ENCODE data around the gene OVCH2.

The OVCH2 gene

DNA sequence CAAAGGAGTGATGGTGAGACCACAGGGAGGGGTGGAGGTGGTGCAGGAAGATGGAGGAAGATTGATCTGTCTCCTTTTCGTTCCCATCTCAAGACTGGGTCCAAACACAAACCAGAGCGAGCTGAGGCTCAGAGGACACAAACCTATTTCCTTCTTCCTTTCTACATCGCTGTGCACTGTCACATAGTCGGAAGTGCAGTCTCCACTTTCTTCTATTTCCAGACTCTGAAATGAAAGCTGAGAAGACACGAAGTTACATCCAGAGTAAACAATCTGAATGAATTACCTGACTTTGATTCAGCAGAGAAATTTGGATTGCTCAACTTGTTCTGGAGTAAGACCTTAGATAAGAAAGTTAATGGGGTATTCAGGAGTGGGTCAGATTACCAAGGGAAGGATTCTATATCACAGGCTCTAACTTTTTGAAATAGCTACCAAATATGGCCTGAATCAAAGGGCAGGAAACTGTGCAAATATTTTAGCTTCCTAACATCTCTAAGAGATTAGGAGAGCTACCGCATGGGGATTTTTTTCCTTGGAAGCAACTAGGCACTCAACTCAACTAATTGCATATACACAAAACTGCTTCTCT is 14.4 kb downstream of the OVCH2 start:
- H3K27ac ChIP-seq: no peak overlapping the region
- TF ChIP-seq, protein P1, sequence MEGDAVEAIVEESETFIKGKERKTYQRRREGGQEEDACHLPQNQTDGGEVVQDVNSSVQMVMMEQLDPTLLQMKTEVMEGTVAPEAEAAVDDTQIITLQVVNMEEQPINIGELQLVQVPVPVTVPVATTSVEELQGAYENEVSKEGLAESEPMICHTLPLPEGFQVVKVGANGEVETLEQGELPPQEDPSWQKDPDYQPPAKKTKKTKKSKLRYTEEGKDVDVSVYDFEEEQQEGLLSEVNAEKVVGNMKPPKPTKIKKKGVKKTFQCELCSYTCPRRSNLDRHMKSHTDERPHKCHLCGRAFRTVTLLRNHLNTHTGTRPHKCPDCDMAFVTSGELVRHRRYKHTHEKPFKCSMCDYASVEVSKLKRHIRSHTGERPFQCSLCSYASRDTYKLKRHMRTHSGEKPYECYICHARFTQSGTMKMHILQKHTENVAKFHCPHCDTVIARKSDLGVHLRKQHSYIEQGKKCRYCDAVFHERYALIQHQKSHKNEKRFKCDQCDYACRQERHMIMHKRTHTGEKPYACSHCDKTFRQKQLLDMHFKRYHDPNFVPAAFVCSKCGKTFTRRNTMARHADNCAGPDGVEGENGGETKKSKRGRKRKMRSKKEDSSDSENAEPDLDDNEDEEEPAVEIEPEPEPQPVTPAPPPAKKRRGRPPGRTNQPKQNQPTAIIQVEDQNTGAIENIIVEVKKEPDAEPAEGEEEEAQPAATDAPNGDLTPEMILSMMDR (conservative IDR thresholded peaks at IDR 0.05): no peak

DNA sequence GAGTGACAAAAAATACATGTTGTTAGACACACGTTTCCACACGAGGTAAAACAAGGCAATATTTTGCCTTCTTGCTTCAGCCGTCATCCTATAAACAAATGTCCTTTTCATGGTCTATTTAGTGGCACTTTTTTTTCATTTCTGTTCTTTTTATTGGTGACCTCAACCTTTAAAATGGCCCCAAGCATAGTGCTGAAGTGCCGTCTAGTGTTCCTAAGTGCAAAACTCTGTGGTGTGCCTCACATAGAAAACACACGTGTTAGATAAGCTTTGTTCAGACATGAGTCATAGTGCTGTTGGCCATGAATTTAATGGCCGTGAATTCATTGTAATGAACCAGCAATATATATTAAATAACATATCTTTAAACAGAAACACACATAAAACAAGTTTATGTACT is 15.6 kb downstream of the OVCH2 start:
- H3K27ac ChIP-seq: no peak overlapping the region
- TF ChIP-seq, protein P1 (conservative IDR thresholded peaks at IDR 0.05): no peak

DNA sequence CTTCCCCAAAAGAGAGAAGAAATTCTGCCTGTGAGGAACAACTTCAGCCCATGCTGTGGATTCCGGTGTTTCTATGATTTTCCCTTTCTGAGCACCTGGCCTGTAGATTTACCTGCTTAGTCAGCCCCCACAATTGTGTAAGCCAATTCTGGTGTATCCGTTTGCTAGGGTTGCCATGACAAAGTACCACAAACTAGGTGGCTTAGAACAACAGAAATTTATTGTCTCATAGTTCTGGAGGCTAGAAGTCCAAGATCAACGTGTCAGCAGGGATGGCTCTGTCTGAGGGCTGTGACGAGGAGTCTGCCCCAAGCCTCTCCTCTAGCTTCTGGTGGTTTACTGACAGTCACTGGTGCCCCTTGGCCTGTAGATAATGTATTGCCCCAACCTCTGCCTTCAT is 17.0 kb downstream of the OVCH2 start:
- TF ChIP-seq, protein P1 (conservative IDR thresholded peaks at IDR 0.05): no peak
- no peak overlapping the region for H3K27ac ChIP-seq

DNA sequence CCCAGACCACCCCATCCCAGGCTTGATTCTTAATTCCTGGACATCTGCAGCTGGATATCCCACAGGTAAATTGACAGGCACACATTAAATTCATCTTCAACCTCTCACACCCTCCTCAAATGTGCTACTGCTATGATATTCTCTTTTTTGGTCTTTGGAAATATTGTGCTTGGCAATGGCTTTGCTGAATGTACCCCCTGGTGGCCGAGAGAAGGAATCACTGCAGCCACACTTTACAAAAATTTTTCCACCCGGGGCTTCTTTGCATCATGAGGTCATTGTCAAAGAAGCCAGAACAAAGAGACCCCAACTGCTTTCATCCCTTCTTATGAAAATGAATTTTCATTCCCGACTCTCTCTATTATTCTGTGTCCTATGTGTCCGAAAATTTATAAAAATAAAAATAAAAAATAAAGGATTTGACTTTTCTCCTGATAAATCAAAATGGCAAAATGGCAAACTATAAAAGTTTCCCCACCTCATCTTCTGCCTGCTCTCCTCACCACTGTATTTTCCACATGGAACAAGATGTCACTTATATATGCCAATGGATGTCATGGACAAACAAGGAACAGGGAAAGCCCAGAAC is 17.9 kb downstream of the OVCH2 start:
- H3K27ac ChIP-seq: no peak overlapping the region
- TF ChIP-seq, protein P1 (conservative IDR thresholded peaks at IDR 0.05): peak; percentile 90

DNA sequence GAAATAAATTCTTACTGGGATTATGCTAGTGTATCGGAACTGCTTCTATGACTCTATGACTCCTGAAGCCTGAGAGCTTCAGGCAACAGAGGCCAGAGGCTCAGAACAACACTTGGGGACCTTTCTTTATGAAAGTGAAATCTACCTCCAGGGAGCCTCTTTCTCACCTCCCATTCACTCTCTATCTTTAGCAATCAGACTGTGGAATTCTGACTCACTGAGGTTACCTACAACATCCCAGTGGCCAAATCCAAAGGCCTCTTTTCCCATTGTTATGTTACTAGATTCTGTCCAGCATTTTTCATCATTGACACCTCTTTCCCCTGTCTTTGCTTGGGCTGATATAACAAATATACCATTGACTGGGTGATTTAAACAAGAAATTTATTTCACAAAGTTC is 18.9 kb downstream of the OVCH2 start:
- TF ChIP-seq, protein P1 (conservative IDR thresholded peaks at IDR 0.05): no peak

DNA sequence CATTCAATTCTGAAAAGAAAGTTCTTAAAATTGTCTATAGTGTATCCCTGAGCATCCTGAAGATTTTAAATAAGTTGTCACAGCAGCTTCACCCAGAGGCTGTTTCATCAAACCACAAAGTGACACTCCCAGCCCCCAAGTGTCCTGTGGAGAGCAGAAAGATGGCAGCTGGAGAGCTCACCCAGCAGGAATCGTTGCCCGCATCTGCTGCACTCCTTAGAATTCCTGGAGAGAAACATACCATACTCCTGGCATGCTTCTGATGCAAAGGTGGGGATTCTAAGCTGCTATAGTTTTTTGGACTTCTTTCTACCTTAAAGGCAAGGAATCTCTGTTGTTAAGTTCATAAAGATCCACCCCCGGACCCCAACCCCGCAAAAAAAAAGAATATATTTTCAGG is 19.5 kb downstream of the OVCH2 start:
- no peak overlapping the region for H3K27ac ChIP-seq
- TF ChIP-seq, protein P1 (conservative IDR thresholded peaks at IDR 0.05): no peak

More for the DNA sequence above, 18.9 kb downstream of the OVCH2 start:
- no peak overlapping the region for H3K27ac ChIP-seq

DNA sequence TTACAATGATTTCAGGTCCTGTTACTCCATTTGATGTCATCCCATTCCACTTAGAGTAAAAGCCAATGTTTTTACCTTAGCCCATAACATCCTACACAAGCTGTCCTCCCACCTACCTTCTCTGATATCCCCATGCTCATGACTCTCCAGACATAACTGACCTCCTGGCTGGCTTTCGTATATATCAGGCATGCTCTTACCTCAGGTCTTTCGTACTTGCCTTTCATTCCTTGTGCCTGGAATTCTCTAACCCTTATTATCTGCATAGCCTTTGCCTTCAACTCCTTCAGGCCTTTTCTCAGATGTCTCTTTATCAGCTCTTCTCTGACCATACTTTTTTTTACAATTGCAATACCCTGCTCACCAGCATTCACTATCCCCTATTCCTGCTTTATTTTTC is 22.7 kb downstream of the OVCH2 start:
- TF ChIP-seq, protein P1 (conservative IDR thresholded peaks at IDR 0.05): no peak
- H3K27ac ChIP-seq: no peak overlapping the region

Measured in VCaP (cell line).